ENCODE data around the gene ANAPC13.

The ANAPC13 gene

GRCh38 chr3:134485718-134486576, at the start of gene ANAPC13, which contains the start of gene CEP63:
TSS of gene ANAPC13 (minus strand) at chr3:134485985. CDS start at chr3:134482904, 3,081 bp downstream.
TSS of gene CEP63 (plus strand) at chr3:134486057. CDS start at chr3:134495321, 9,264 bp downstream.
- DNase-seq (ENCODE audit: low spot score), result peak; percentile 98

- DNase-seq (ENCODE audit: low spot score), result no peak
Observed at GRCh38 chr3:134535186-134535970, 49.6 kb upstream of the ANAPC13 start.

DNA sequence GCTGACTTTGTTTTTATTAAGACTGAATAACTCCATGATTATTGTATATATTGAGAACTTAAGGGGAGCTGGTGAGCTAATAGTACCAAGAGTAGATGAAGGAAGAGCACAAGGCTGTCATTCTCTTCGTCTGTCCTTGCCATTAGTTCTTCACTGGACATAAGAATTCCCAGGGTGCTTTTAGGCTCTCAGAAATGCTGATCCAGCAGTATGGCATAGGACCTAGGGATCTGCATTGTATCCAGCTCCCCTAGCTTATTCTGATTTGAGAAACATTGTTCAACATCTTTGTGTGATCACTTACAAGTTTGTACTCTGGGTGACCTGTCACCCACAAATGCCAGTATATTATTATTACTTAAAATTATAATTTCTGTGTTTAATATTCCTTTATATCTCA, 47.7 kb upstream of the ANAPC13 start:
- DNase-seq (ENCODE audit: low spot score), result no peak

DNA sequence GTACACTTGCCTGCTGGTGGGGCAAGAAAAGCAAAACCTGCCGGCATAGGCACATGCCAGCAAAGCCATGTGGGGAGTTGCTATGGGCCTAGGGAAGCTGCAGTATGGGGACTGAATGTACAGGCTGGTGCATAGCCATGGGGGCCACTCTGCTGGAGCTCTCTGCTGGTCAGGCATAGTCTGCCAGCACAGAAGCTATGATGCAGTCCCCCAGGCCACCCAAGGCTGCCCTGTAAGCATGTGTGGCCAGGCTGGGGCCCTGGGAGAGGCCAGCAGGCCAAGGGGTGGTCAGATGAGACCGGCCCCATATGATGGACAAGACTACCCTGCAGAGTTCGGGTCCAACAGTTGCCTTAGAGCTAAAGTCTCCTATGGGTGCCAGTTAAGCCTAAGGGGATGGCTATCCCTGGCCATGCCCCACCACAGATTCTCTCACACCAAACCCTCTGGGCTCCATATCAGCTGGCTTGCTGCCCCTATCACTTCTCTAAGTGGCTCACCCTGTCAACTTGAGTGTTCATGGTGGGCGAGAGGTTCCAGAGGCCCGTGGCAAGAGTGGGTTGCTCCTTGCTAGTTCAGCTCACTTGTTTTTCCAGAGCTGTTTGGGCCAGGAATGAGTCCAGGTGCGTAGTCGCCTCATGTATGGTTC, 41.9 kb upstream of the ANAPC13 start:
- DNase-seq (ENCODE audit: low spot score), result no peak

GRCh38 chr3:134527037-134527436, 41.3 kb upstream of the ANAPC13 start:
- no peak for DNase-seq (ENCODE audit: low spot score)

DNA sequence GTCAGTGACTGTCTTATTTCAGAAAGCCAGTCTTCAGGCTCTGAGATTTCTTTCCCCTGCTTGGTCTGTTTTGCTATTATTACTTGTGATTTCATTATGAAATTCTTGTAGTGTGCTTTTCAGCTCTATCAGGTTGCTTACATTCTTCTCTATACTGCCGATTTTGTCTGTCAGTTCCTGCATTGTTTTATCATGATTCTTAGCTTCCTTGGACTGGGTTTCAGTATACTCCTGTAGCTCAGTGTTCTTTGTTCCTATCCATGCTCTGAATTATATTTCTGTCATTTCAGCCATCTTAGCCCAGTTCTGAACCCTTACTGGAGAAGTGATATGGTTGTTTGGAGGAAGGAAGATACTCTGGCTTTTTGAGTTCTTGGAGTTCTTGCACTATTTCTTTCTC, 40.5 kb upstream of the ANAPC13 start:
- DNase-seq (ENCODE audit: low spot score), result no peak

GRCh38 chr3:134525293-134525692, 39.5 kb upstream of the ANAPC13 start:
- DNase-seq (ENCODE audit: low spot score), result no peak

- no peak for DNase-seq (ENCODE audit: low spot score)
Observed at GRCh38 chr3:134522541-134522940, 36.8 kb upstream of the ANAPC13 start.

DNA sequence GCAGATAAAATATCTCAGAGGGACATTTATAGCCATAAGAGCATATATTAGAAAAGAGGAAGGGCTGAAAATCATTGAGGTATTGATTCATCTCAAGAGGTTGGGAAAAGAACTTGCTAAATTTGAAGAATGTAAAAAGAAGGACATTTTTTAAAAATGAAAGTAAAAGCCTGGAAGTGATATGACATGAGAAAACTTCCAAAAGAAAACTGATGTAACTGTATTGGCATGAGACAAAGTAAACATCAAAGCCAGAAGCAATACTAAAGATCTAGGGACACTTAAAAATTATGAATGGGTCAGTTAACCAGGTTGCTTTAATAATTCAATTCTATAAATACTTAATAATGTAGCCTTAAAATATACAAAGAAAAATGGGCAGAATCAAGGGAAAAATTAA, 32.0 kb upstream of the ANAPC13 start:
- DNase-seq (ENCODE audit: low spot score), result no peak

DNA sequence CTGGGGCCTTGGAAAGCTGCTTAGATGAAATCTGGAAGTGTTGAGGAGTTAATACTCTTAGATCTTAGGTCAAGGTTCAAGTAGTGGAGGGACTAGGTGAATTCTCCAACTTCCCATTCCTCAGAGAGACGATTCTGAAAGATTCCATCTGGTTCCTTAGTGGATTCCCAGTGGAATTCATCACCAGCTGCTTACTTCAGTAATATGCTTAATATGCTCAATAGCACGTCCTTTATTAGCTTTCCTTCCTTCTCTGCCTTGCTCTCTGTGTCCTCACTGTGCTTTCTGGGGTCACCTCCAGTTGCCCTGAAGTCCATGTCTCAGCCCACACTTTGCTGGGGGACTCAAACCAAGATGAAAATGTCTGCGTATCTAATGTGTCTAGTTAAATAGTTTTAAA, 31.1 kb upstream of the ANAPC13 start:
- no peak for DNase-seq (ENCODE audit: low spot score)

DNA sequence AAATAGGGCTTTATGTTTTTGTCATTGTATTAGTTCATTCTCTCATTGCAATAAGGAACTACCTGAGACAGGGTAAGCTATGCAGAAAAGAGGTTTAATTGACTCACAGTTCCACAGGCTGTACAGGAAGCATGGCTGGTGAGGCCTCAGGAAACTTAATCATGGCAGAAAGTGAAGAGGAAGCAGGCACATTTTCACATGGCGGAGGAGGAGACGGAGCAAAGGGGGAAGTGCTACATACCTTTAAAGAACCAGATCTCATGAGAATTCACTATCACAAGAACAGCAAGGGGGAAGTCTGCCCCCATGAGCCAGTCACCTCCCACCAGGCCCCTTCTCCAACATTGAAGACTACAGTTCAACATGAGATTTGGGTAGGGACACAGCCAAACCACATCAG, 25.7 kb upstream of the ANAPC13 start:
- DNase-seq (ENCODE audit: low spot score), result no peak

GRCh38 chr3:134505485-134505884, 19.7 kb upstream of the ANAPC13 start:
- DNase-seq (ENCODE audit: low spot score), result no peak

DNA sequence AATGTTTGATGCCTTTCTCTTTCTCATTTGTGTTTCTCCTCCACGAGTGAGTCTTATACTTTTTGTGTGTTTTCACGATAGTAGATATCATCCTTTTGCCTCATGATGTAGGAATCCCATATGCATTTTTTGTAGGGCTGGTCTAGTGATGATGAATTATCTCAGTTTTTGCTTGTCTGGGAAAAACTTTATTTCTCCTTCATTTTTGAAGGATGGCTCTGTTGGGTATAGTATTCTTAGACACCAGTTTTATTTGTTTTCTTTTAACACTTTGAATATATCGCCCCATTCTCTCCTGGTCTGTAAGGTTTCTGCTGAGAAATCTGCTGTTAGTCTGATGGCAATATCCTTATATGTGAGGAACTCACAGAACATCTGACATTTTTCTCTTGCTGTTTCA, 18.3 kb upstream of the ANAPC13 start:
- DNase-seq (ENCODE audit: low spot score), result no peak

DNA sequence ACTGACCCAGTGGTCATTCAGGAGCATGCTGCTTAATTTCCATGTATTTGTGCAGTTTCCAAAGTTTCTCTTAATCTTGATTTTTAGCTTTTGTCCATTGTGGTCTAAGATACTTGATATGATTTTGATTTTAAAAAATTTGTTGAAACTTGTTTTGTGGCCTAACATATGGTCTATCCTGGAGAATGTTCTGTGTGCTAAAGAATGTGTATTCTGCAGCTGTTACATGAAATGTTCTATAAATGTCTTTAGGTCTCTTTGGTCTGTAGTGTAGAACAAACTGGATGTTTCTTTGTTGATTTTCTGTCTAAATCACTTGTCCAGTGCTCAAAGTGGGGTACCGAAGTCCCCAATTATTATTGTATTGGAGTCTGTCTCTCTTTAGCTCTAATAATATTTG, 17.5 kb upstream of the ANAPC13 start:
- DNase-seq (ENCODE audit: low spot score), result no peak

DNA sequence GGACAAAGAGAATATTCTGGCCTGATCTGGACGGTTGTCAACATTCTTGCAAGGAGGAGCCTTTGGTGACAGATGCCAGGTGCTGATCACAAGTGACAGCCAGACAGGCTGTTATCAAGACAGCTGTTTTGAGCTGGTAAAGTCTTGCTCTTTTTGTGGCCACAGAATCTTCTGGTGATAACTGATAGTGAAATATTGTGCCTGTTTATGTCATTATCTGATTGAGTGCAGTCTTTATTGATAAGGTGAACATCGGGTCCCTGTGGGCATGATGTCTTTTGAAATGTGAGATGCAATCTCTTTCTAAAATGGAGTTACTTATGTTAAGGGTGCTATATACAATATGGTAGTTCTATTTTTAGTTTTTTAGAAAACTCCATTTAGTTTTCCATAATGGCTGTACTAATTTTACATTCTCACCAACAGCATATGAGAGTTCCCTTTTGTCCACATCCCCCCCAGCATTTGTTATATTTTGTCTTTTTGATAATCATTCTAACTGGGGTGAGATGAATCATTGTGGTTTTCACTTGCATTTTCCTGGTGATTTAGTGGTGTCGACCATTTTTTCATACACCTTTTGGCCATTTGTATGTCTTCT, 10.8 kb upstream of the ANAPC13 start:
- no peak for DNase-seq (ENCODE audit: low spot score)

GRCh38 chr3:134495980-134496379, 10.2 kb upstream of the ANAPC13 start:
- DNase-seq (ENCODE audit: low spot score), result no peak

DNA sequence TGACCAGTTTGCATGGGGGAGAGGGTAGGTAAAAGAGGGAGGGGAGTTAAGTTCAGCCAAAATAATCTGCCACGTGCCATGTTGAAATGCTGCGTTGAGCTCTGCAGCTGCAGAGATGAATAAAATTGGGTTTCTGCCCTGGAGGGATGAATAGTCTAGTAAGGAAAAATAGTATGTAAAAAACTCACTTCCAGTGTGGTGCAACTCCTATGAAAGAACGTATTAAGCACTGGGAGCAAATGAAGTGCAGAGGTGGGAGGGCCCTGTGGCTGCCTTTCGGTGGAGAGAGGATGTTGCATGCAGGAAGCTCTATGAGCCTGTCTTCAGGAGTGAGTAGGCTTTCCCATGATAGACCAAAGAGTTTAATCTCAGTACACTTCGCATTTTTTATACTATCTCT, 8.7 kb upstream of the ANAPC13 start:
- DNase-seq (ENCODE audit: low spot score), result no peak

- DNase-seq (ENCODE audit: low spot score), result no peak
Observed at GRCh38 chr3:134487406-134487805, 1.6 kb upstream of the ANAPC13 start.

DNA sequence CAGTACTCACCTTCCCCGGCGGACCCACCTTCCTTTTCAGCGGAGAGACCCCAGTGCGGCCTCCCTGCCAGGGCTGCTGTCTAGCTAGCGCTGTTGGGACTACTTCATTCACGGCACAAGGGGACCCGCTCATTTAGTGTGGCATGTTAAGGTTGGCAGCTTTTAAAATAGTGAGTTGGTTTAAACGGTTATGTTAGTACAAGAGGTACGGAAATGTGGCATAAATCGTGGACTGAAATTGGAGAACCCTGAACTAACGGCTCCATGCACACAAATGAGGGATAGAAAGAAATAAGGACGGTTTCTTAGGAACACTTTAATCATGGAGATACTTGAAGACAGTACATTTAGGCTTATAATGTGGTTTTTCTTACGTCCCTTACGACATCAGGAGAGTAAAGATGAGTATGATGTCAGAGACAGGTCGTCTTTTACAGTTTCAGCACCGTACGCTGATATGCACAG, 824 bp upstream of the ANAPC13 start:
- DNase-seq (ENCODE audit: low spot score), result no peak

DNA sequence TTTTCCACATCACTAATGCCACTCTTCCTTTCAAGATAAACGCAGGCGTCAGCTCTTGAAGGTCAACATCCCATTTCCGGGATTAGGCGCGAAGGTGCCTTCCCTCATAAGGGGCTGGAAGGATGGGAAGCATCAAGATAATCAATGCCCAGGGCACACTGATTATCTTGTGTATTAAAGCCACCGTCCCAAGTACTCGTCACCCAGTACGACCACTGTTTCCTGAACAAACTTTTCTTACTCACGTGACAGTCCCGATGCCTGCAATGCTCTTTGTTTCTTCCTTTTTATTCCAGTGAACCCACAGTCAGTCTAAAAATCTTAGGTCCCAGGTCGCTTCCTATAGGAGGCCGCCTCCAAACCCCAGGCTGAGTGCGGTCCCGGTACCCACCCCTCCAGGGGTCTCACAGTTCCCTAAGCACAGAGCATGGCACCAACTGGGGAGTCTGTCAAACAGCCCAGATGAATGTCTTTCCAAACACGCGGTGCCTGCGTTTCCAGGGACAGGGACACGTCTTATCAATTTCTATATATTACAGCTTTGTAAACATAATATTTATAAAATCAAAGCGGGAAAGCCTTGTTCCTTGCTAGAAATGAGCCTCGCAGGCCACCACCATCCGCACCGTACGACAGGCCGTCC, 589 bp downstream of the ANAPC13 start:
- peak; percentile 76 for DNase-seq (ENCODE audit: low spot score)

GRCh38 chr3:134483195-134483900, 2.4 kb downstream of the ANAPC13 start:
- DNase-seq (ENCODE audit: low spot score), result no peak
